ENCODE data around the gene RPS6KA3.
A peak's percentile ranks its signal among the peaks of the same experiment; 100 is the strongest.
"Not testable (repeated sequence)": the region's sequence is repeated elsewhere in the genome, so short reads cannot be mapped to it uniquely, and the experiment has no call there.

The RPS6KA3 gene

DNA sequence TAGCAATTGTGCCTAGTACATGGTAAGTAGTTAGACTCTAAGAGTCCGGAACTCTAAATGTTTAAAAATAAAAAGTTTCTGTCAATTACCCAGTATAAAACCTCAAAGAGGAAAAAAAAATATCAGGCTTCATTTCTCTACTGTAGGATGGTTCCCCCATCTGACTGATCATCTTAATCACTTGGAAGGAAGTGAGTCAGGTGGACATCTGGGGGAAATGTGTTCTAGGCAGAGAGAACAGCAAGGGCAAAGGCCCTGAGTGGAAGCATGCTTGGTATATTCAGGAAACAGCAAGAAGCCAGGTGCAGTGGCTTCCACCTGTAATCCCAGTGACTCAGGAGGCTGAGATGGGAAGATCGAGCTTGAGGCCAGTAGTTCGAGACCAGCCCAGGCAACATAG, 122.2 kb downstream of the RPS6KA3 start:
- DNase-seq (ENCODE audit: low read depth in 2 of 2): no peak

DNA sequence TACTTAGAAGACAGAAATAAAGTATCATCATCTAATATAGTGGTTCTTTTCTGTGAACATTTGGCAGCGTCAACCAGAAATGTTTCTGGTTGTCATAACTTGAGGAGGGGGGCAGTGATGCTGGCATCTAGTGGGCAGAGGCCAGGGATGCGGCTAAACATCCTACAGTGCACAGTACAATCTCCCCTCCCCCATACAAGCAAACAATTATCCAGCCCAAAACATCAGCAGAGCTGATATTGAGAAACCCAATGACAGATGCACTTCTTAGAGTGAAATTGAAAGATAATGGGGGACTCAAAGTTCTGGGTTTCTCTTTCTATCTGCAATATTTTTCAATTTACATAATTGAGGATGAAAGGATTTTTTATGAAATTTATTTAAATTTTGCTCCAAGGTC, 123.1 kb downstream of the RPS6KA3 start:
- DNase-seq (ENCODE audit: low read depth in 2 of 2): no peak

- DNase-seq (ENCODE audit: low read depth in 2 of 2): no peak
Measured at GRCh38 chrX:20143111-20143510, 123.6 kb downstream of the RPS6KA3 start.

- DNase-seq (ENCODE audit: low read depth in 2 of 2): peak; percentile 91 to 97
Measured at GRCh38 chrX:20141281-20142220, 125.2 kb downstream of the RPS6KA3 start, which contains the start of gene EIF1AX. Gene EIF1AX (minus strand): TSS chrX:20141838. CDS start chrX:20141640, 198 bp downstream.

DNA sequence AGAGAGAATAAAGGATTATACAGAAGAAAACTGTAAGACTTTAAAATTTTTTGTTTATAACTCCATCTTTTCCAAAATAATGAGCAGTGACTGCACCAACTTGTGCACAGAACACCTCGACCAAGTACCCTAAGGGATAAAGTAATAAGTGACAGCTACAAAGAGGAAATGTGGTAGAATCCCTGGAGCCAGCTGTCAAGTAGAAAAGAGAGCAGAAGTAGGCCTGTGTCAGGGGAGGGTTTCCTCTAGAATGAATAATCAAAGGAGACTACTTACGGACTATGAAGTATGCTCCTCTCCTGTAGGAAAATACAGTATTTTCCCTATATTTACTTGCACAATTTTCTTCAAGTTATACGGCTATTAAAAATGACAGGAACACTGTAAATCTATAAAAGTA, 126.3 kb downstream of the RPS6KA3 start:
- no peak for DNase-seq (ENCODE audit: low read depth in 2 of 2)

DNA sequence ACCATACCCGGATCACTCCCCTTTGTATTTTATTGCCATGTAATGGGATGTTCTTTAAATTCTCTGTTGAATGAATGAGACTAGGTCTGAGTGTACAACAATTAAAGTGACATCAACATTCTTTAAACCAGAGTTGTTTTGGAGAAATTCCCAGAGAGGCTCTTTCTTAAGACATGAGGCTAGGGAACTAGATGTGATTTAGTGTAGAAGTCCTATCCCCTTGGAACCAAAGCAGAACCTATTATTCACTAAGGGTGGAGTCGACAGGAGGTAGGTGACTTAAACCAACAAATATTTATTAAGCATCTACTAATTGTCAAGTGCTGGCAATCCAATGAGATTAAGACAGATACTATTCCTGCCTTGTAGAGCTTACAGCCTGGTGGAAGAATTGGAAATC, 126.7 kb downstream of the RPS6KA3 start:
- no peak for DNase-seq (ENCODE audit: low read depth in 2 of 2)

DNA sequence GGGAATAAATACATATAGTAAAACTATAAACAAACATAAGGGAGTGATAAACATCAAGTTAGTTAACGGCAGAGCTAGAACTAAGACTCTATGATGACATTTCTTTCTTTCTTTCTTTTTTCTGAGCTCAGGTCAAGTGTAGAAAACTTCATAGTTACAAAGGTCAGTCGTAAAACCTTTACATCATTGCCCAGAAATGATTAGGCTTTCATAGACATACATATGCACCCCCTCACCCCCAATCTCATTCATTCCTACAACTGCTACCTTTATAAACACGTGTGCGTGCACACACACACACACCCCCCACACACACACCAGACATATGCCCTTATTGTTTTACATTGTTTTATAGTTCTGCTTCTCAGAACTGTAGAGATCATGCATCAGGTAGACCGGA, 130.8 kb downstream of the RPS6KA3 start:
- DNase-seq (ENCODE audit: low read depth in 2 of 2): no peak

- no peak for DNase-seq (ENCODE audit: low read depth in 2 of 2)
Measured at GRCh38 chrX:20132666-20133065, 134.0 kb downstream of the RPS6KA3 start.

- no peak for DNase-seq (ENCODE audit: low read depth in 2 of 2)
Measured at GRCh38 chrX:20130357-20130756, 136.4 kb downstream of the RPS6KA3 start.

- DNase-seq (ENCODE audit: low read depth in 2 of 2): no peak
Measured at GRCh38 chrX:20129547-20129946, 137.2 kb downstream of the RPS6KA3 start.

GRCh38 chrX:20128670-20129069, 138.0 kb downstream of the RPS6KA3 start:
- DNase-seq (ENCODE audit: low read depth in 2 of 2): no peak

- not testable (repeated sequence) for DNase-seq (ENCODE audit: low read depth in 2 of 2)
Measured at GRCh38 chrX:20127440-20127839, 139.3 kb downstream of the RPS6KA3 start.

DNA sequence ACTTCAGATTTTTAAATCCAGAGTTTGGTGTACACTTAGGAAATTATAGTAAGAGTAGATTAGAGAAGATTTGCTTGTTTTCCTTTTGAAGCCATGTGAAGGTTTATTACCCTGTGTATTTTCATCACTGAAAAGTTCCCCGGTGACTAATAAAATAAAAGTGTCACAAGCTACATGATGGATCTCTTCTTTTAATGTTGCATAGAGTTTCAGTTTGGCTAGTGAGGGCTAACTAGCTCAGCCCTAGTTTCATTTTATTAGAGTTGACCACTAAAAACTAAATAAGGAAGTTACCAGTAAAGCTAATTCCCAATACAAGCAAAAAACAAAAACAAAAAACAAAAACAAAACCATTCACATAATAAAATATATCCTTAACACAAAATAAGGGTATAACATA, 139.9 kb downstream of the RPS6KA3 start:
- DNase-seq (ENCODE audit: low read depth in 2 of 2): not testable (repeated sequence)

- DNase-seq (ENCODE audit: low read depth in 2 of 2): no peak
Measured at GRCh38 chrX:20124964-20125363, 141.7 kb downstream of the RPS6KA3 start.

- DNase-seq (ENCODE audit: low read depth in 2 of 2): no peak
Measured at GRCh38 chrX:20118065-20118824, 148.5 kb downstream of the RPS6KA3 start.

DNA sequence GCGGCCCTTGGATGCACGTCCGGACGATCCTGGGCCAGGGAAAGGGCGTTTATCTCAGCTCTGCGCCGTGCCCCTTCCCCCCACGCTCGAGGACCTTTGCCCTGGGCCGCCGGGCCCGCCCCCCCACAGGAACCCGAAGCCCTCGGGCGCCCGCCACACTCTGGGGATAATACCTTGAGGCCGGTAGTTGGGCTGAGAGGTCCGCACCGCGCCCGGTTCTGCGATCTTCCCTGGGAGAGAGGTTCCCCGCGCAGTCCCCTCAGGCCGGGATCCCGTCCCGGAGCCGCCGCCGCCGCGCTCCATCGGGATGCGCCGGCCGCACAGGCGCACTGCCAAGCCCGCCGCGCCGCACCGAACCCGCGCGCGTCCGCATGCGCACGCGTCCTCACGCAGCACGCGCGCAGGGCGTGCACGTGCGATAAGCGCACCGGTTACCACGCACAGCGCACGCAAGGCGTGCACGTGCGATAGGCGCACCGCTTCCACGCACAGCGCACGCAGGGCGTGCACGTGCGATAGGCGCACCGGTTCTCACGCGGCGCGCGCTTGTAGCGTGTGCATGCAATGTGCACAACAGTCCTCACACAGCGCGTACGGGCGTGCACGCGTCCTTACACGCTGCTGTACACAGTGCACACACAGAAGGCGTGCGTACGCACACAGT, 150.0 kb downstream of the RPS6KA3 start, which contains the start of gene MAP7D2:
Gene MAP7D2, minus strand, starts transcription at position 331 of the 664 bp plus-strand sequence. Its CDS starts 28 bp downstream, at position 303.
- DNase-seq (ENCODE audit: low read depth in 2 of 2): no peak

DNA sequence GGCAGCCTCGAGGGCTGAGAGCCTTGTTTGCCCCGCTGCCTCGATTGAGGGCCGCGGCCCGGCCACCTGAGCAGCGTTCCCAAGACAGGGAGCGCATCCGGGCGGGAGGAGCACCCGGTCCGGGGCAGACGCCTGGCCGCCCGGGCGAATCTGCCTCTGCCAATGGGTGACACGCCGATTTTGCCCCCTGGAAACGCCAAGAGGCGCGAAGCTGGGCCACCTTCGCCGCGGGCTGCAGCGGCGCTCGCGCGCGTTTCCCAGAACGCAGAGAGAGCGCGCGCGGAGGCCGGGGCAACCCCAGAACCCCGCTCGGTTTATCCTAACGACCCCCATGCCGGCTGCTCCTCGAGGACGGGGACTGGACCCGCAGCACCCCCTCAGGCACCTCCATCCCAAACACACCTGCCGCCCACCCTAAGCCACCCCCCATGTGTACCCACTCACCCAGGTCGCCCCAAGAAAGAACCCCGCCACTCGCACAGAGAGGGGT, 150.6 kb downstream of the RPS6KA3 start:
- no peak for DNase-seq (ENCODE audit: low read depth in 2 of 2)

GRCh38 chrX:20112022-20112774, 154.5 kb downstream of the RPS6KA3 start:
- DNase-seq (ENCODE audit: low read depth in 2 of 2): no peak

GRCh38 chrX:20111271-20111670, 155.4 kb downstream of the RPS6KA3 start:
- DNase-seq (ENCODE audit: low read depth in 2 of 2): no peak

- no peak for DNase-seq (ENCODE audit: low read depth in 2 of 2)
Measured at GRCh38 chrX:20101934-20102581, 164.7 kb downstream of the RPS6KA3 start.
